ENCODE results near the gene GRIA3. TPM values are rescaled to one million over a fixed set of nuclear protein-coding genes. Genes with fewer than 3 reads are reported as not detected.
"Not testable (repeated sequence)": the region's sequence is repeated elsewhere in the genome, so short reads cannot be mapped to it uniquely, and the experiment has no call there.

GRIA3 gene
- total and polyA plus RNA-seq, 2 donors (not counting 1 experiment from before 2014, with no cell fraction given): 0.52 to 2.3 TPM

GRCh38 chrX:123504047-123504446 is 320.0 kb downstream of the GRIA3 start:
- H3K4me2 ChIP-seq (ENCODE audit: extremely low read depth, insufficient read depth, low read length): no peak overlapping the region
- H3K36me3 ChIP-seq (ENCODE audit: control insufficient read depth, insufficient read depth, low read length): no peaks in the 10 kb centered on the region
- no peak overlapping the region for H3K27ac ChIP-seq (ENCODE audit: insufficient read depth, low read length)
- no peaks in the 10 kb centered on the region for H3K9me3 ChIP-seq (ENCODE audit: control insufficient read depth, insufficient read depth, low read depth, low read length)
- peak in 1 of 2 donors; percentile 52 for DNase-seq (ENCODE audit: low read depth in 2 of 2)
- no peak overlapping the region for H2AFZ ChIP-seq (ENCODE audit: low read length)
- no peaks in the 10 kb centered on the region for H4K20me1 ChIP-seq (ENCODE audit: control insufficient read depth, extremely low read depth, insufficient read depth, low read length)
- no peak overlapping the region for H3K9ac ChIP-seq (ENCODE audit: insufficient read depth, low read length)
- TF ChIP-seq CTCF (conservative IDR thresholded peaks at IDR 0.05 in 1 of 2, IDR thresholded peaks at IDR 0.05 in 1 of 2; ENCODE audit: low read depth in 1 of 2, low read length in 2 of 2) (no peak), EZH2 (IDR thresholded peaks at IDR 0.05; ENCODE audit: low read length, missing control alignments) (no peak)
- H3K27me3 ChIP-seq (ENCODE audit: control insufficient read depth, insufficient read depth, low read length): no peaks in the 10 kb centered on the region
- no peak overlapping the region for H3K4me3 ChIP-seq (replicated peaks in 1 of 4; ENCODE audit: control extremely low read depth in 1 of 4, insufficient read depth in 1 of 4, low read depth in 3 of 4, low read length in 4 of 4)
- no peaks in the 10 kb centered on the region for H3K4me1 ChIP-seq (ENCODE audit: control insufficient read depth, extremely low read depth, insufficient read depth, low read length)
- no peaks in the 10 kb centered on the region for H3K79me2 ChIP-seq (ENCODE audit: control insufficient read depth, insufficient read depth, low read length)

GRCh38 chrX:123504630-123505270 is 320.7 kb downstream of the GRIA3 start:
- Histone ChIP-seq H3K79me2 (ENCODE audit: control insufficient read depth, insufficient read depth, low read length) (no peaks in the 10 kb centered on the region), H3K4me1 (ENCODE audit: control insufficient read depth, extremely low read depth, insufficient read depth, low read length) (no peaks in the 10 kb centered on the region), H3K36me3 (ENCODE audit: control insufficient read depth, insufficient read depth, low read length) (no peaks in the 10 kb centered on the region), H4K20me1 (ENCODE audit: control insufficient read depth, extremely low read depth, insufficient read depth, low read length) (no peaks in the 10 kb centered on the region), H3K9me3 (ENCODE audit: control insufficient read depth, insufficient read depth, low read depth, low read length) (no peaks in the 10 kb centered on the region), H2AFZ (ENCODE audit: low read length) (no peak overlapping the region), H3K27ac (ENCODE audit: insufficient read depth, low read length) (no peak overlapping the region), H3K9ac (ENCODE audit: insufficient read depth, low read length) (no peak overlapping the region), H3K4me2 (ENCODE audit: extremely low read depth, insufficient read depth, low read length) (no peak overlapping the region), H3K27me3 (ENCODE audit: control insufficient read depth, insufficient read depth, low read length) (no peaks in the 10 kb centered on the region), H3K4me3 (replicated peaks in 1 of 4; ENCODE audit: control extremely low read depth in 1 of 4, insufficient read depth in 1 of 4, low read depth in 3 of 4, low read length in 4 of 4) (no peak overlapping the region)
- TF ChIP-seq EZH2 (IDR thresholded peaks at IDR 0.05; ENCODE audit: low read length, missing control alignments): no peak
- TF ChIP-seq CTCF (conservative IDR thresholded peaks at IDR 0.05 in 1 of 2, IDR thresholded peaks at IDR 0.05 in 1 of 2; ENCODE audit: low read depth in 1 of 2, low read length in 2 of 2): no peak
- DNase-seq (ENCODE audit: low read depth in 2 of 2): no peak

GRCh38 chrX:123513585-123514278 is 329.7 kb downstream of the GRIA3 start:
- no peaks in the 10 kb centered on the region for H3K9me3 ChIP-seq (ENCODE audit: control insufficient read depth, insufficient read depth, low read depth, low read length)
- H2AFZ ChIP-seq (ENCODE audit: low read length): no peak overlapping the region
- TF ChIP-seq EZH2 (IDR thresholded peaks at IDR 0.05; ENCODE audit: low read length, missing control alignments): no peak
- TF ChIP-seq CTCF (conservative IDR thresholded peaks at IDR 0.05 in 1 of 2, IDR thresholded peaks at IDR 0.05 in 1 of 2; ENCODE audit: low read depth in 1 of 2, low read length in 2 of 2): no peak
- H3K4me1 ChIP-seq (ENCODE audit: control insufficient read depth, extremely low read depth, insufficient read depth, low read length): no peaks in the 10 kb centered on the region
- H3K27ac ChIP-seq (ENCODE audit: insufficient read depth, low read length): no peak overlapping the region
- H3K4me2 ChIP-seq (ENCODE audit: extremely low read depth, insufficient read depth, low read length): no peak overlapping the region
- no peak for DNase-seq (ENCODE audit: low read depth in 2 of 2)
- no peaks in the 10 kb centered on the region for H3K79me2 ChIP-seq (ENCODE audit: control insufficient read depth, insufficient read depth, low read length)
- no peak overlapping the region for H3K4me3 ChIP-seq (replicated peaks in 1 of 4; ENCODE audit: control extremely low read depth in 1 of 4, insufficient read depth in 1 of 4, low read depth in 3 of 4, low read length in 4 of 4)
- H3K9ac ChIP-seq (ENCODE audit: insufficient read depth, low read length): no peak overlapping the region
- no peaks in the 10 kb centered on the region for H3K36me3 ChIP-seq (ENCODE audit: control insufficient read depth, insufficient read depth, low read length)
- H3K27me3 ChIP-seq (ENCODE audit: control insufficient read depth, insufficient read depth, low read length): no peaks in the 10 kb centered on the region
- no peaks in the 10 kb centered on the region for H4K20me1 ChIP-seq (ENCODE audit: control insufficient read depth, extremely low read depth, insufficient read depth, low read length)

GRCh38 chrX:123514279-123514640 is 330.2 kb downstream of the GRIA3 start:
- not testable (repeated sequence) for H3K9ac ChIP-seq (ENCODE audit: insufficient read depth, low read length); H3K9me3 ChIP-seq (ENCODE audit: control insufficient read depth, insufficient read depth, low read depth, low read length); H3K4me1 ChIP-seq (ENCODE audit: control insufficient read depth, extremely low read depth, insufficient read depth, low read length); H3K27ac ChIP-seq (ENCODE audit: insufficient read depth, low read length); H4K20me1 ChIP-seq (ENCODE audit: control insufficient read depth, extremely low read depth, insufficient read depth, low read length); H3K79me2 ChIP-seq (ENCODE audit: control insufficient read depth, insufficient read depth, low read length); H3K36me3 ChIP-seq (ENCODE audit: control insufficient read depth, insufficient read depth, low read length); H3K27me3 ChIP-seq (ENCODE audit: control insufficient read depth, insufficient read depth, low read length); H3K4me2 ChIP-seq (ENCODE audit: extremely low read depth, insufficient read depth, low read length); H2AFZ ChIP-seq (ENCODE audit: low read length); H3K4me3 ChIP-seq (replicated peaks in 1 of 4; ENCODE audit: control extremely low read depth in 1 of 4, insufficient read depth in 1 of 4, low read depth in 3 of 4, low read length in 4 of 4); DNase-seq (ENCODE audit: low read depth in 2 of 2)

Data from fibroblast of lung (primary cell).